Mesendoderm (in vitro differentiated cells): Measurements from ENCODE around the gene CPNE5.

Experiments
- DNase-seq: peaks from one replicate; pipeline ENCODE4 v3.0.0; 2013
- H2AK5ac ChIP-seq: 2 replicates; pipeline ENCODE4 v1.6.1; 2013; ENCODE audit warnings: low read length, inconsistent platforms
- H2BK120ac ChIP-seq: 2 replicates; pipeline ENCODE4 v1.6.1; 2013; ENCODE audit warnings: low read depth, mild to moderate bottlenecking, low read length, moderate library complexity, mixed read lengths
- H2BK15ac ChIP-seq: replicated peaks from 2 replicates; pipeline ENCODE4 v1.6.1; 2013; ENCODE audit warnings: low read depth, mild to moderate bottlenecking, moderate library complexity
- H2BK5ac ChIP-seq: 2 replicates; pipeline ENCODE4 v1.6.1; 2013; ENCODE audit warnings: low read length, inconsistent platforms
- H3K18ac ChIP-seq: 2 replicates; pipeline ENCODE4 v1.6.1; 2013; ENCODE audit warnings: mild to moderate bottlenecking, low read length, mixed read lengths
- H3K23ac ChIP-seq: one replicate; pipeline ENCODE4 v1.6.1; 2013; ENCODE audit warnings: low read length
- H3K27ac ChIP-seq: 2 replicates; pipeline ENCODE4 v1.5.1; 2013; ENCODE audit warnings: low read depth, mild to moderate bottlenecking, inconsistent platforms, low read length, moderate library complexity
- H3K27me3 ChIP-seq: 2 replicates; pipeline ENCODE4 v1.6.1; 2013; ENCODE audit warnings: low read length, control low read depth, mild to moderate bottlenecking, inconsistent platforms; ENCODE audit not compliant: insufficient read depth, poor library complexity
- H3K36me3 ChIP-seq: 2 replicates; pipeline ENCODE4 v1.6.1; 2013; ENCODE audit warnings: low read length, inconsistent platforms; ENCODE audit not compliant: control insufficient read depth, insufficient read depth
- H3K4ac ChIP-seq: one replicate; pipeline ENCODE4 v1.6.1; 2013; ENCODE audit warnings: low read depth, mild to moderate bottlenecking, low read length, moderate library complexity
- H3K4me1 ChIP-seq: 2 replicates; pipeline ENCODE4 v1.6.1; 2013; ENCODE audit warnings: low read depth, low read length, inconsistent platforms; ENCODE audit not compliant: control insufficient read depth
- H3K4me2 ChIP-seq: 2 replicates; pipeline ENCODE4 v1.6.1; 2013; ENCODE audit warnings: low read length
- H3K4me3 ChIP-seq: 2 replicates; pipeline ENCODE4 v1.5.1; 2013; ENCODE audit warnings: mild to moderate bottlenecking, low read length
- H3K56ac ChIP-seq: one replicate; pipeline ENCODE4 v1.6.1; 2013; ENCODE audit warnings: low read length
- H3K79me1 ChIP-seq: 2 replicates; pipeline ENCODE4 v1.6.1; 2013; ENCODE audit warnings: low read length, inconsistent platforms
- H3K79me2 ChIP-seq: 2 replicates; pipeline ENCODE4 v1.6.1; 2013; ENCODE audit warnings: mild to moderate bottlenecking, low read length; ENCODE audit not compliant: control insufficient read depth, insufficient read depth
- H3K9ac ChIP-seq: 2 replicates; pipeline ENCODE4 v1.6.1; 2013; ENCODE audit warnings: low read length, inconsistent platforms
- H4K5ac ChIP-seq: one replicate; pipeline ENCODE4 v1.6.1; 2013; ENCODE audit warnings: low read length
- H4K8ac ChIP-seq: one replicate; pipeline ENCODE4 v1.6.1; 2013; ENCODE audit warnings: low read depth, mild to moderate bottlenecking, control low read depth, low read length, moderate library complexity
- WGBS: extraction: QIAGEN DNeasy Blood & Tissue Kit; methylation state at CpG from one replicate; pipeline ENCODE4 v1.1.7; 2013; ENCODE audit warnings: low lambda C conversion rate, missing lambda C conversion rate; ENCODE audit not compliant: insufficient coverage; ENCODE audit errors: extremely low coverage; 5-methylcytosine and 5-hydroxymethylcytosine counted together

Gene CPNE5

DNA sequence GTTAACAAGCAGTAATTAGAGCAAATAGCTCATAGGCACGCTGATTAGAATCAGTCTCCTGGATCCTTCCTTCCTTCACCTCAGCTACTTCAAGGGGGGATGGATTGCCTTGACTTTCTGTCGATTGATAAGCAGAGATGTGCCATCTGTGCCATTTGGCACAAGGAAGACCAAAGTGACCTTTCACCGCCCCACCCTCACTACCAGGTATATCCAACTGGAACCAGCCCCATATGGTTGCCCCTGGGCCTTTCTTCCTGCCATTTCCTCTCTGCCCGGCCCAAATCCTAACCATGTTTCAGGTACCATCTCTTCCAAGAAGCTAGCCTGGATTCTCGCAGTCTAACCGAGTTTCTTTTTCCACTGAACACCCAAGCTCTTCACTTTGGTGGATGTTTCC is 8.7 kb upstream of the CPNE5 start:
- no peak overlapping the region for H2BK120ac ChIP-seq
- H3K9ac ChIP-seq, result no peak overlapping the region
- H3K4me3 ChIP-seq, result no peak overlapping the region
- H3K4ac ChIP-seq, result no peak overlapping the region
- H3K4me2 ChIP-seq, result no peak overlapping the region
- no peaks in the 10 kb centered on the region for H3K79me1 ChIP-seq
- WGBS, result no CpG with 5 or more reads among the region's 6 CpGs
- no peak for DNase-seq
- H3K27ac ChIP-seq, result no peak overlapping the region
- peaks cover 6% of the 10 kb centered on the region for H3K4me1 ChIP-seq
- no peaks in the 10 kb centered on the region for H3K79me2 ChIP-seq
- no peak overlapping the region for H3K56ac ChIP-seq
- H4K5ac ChIP-seq, result no peak overlapping the region
- no peak overlapping the region for H2BK15ac ChIP-seq
- no peak overlapping the region for H3K18ac ChIP-seq
- H2AK5ac ChIP-seq, result no peak overlapping the region
- no peak overlapping the region for H4K8ac ChIP-seq
- H3K27me3 ChIP-seq, result no peaks in the 10 kb centered on the region
- H3K36me3 ChIP-seq, result no peaks in the 10 kb centered on the region
- H3K23ac ChIP-seq, result no peak overlapping the region
- H2BK5ac ChIP-seq, result no peak overlapping the region

DNA sequence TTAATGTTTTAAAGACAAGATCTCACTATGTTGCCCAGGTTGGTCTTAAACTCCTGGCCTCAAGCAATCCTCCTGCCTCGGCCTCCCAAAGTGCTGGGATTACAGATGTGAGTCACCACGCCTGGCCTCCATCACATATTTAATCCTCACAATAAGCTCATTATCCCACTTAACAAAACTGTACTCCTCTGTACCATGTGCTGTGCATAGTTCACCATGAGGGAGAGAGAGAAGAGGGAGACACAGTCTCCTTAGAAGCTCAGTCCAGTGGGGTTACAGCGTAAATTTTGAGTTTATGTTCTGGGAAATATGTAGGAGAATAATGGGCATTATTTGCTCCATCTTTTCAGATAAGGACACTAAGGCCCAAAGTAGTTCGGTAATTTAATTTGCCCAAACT is 7.9 kb upstream of the CPNE5 start:
- no peak overlapping the region for H4K5ac ChIP-seq
- H2BK5ac ChIP-seq, result no peak overlapping the region
- H3K56ac ChIP-seq, result no peak overlapping the region
- WGBS, result no CpG with 5 or more reads among the region's 4 CpGs
- peaks cover 6% of the 10 kb centered on the region for H3K4me1 ChIP-seq
- no peak overlapping the region for H3K4ac ChIP-seq
- H4K8ac ChIP-seq, result no peak overlapping the region
- no peak overlapping the region for H3K4me3 ChIP-seq
- no peaks in the 10 kb centered on the region for H3K36me3 ChIP-seq
- no peak overlapping the region for H3K4me2 ChIP-seq
- H2BK120ac ChIP-seq, result no peak overlapping the region
- no peak overlapping the region for H2BK15ac ChIP-seq
- H3K27ac ChIP-seq, result no peak overlapping the region
- no peak overlapping the region for H2AK5ac ChIP-seq
- no peak overlapping the region for H3K18ac ChIP-seq
- H3K79me2 ChIP-seq, result no peaks in the 10 kb centered on the region
- no peak overlapping the region for H3K23ac ChIP-seq
- no peak overlapping the region for H3K9ac ChIP-seq
- H3K27me3 ChIP-seq, result no peaks in the 10 kb centered on the region
- no peak for DNase-seq
- H3K79me1 ChIP-seq, result no peaks in the 10 kb centered on the region

DNA sequence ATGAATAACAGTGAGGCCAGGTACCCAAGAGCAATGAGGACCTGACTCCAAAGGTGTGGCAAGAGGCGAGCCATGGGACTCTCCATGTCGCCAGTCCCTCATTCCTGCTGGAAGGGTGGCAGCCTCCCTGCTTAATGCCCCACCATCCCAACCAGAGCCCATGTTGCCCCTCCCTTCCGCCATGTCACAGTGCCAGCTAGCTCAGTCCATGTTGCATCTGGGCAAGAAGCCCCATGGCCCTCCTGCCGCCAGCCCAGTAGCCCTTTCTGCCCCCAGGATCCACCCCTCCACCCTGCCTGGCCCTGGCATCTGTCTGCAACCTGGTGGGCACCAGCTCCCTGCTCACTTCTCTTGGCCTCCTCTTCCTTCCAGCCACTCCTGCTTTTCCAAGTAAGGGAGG is 6.0 kb upstream of the CPNE5 start:
- no peak overlapping the region for H3K9ac ChIP-seq
- H4K8ac ChIP-seq, result no peak overlapping the region
- no peak overlapping the region for H2BK15ac ChIP-seq
- no peak overlapping the region for H2AK5ac ChIP-seq
- H3K4me1 ChIP-seq, result peaks cover 6% of the 10 kb centered on the region
- H3K23ac ChIP-seq, result no peak overlapping the region
- H3K4me3 ChIP-seq, result no peak overlapping the region
- no peak for DNase-seq
- H2BK5ac ChIP-seq, result no peak overlapping the region
- no peaks in the 10 kb centered on the region for H3K36me3 ChIP-seq
- no peaks in the 10 kb centered on the region for H3K79me1 ChIP-seq
- no peaks in the 10 kb centered on the region for H3K79me2 ChIP-seq
- no peak overlapping the region for H3K4ac ChIP-seq
- peaks cover 3% of the 10 kb centered on the region for H3K27me3 ChIP-seq
- H3K56ac ChIP-seq, result no peak overlapping the region
- no peak overlapping the region for H3K27ac ChIP-seq
- H2BK120ac ChIP-seq, result no peak overlapping the region
- no peak overlapping the region for H4K5ac ChIP-seq
- no peak overlapping the region for H3K18ac ChIP-seq
- WGBS, result no CpG with 5 or more reads among the region's 4 CpGs
- H3K4me2 ChIP-seq, result no peak overlapping the region

- H3K56ac ChIP-seq, result no peak overlapping the region
Measured at GRCh38 chr6:36844232-36845170, 5.3 kb upstream of the CPNE5 start.

GRCh38 chr6:36843170-36843569 is 3.9 kb upstream of the CPNE5 start:
- Histone ChIP-seq H3K56ac (no peak overlapping the region), H2BK5ac (no peak overlapping the region), H2AK5ac (no peak overlapping the region), H3K9ac (no peak overlapping the region), H3K36me3 (no peaks in the 10 kb centered on the region), H3K23ac (no peak overlapping the region), H3K4ac (no peak overlapping the region), H2BK15ac (no peak overlapping the region), H4K8ac (no peak overlapping the region), H3K79me1 (no peaks in the 10 kb centered on the region), H2BK120ac (no peak overlapping the region), H3K4me3 (no peak overlapping the region), H3K4me2 (no peak overlapping the region), H3K27ac (no peak overlapping the region), H3K4me1 (no peaks in the 10 kb centered on the region), H4K5ac (no peak overlapping the region), H3K18ac (no peak overlapping the region), H3K79me2 (no peaks in the 10 kb centered on the region), H3K27me3 (peaks cover 16% of the 10 kb centered on the region)
- WGBS, result no CpG with 5 or more reads among the region's 4 CpGs
- DNase-seq, result no peak

More at GRCh38 chr6:36844232-36845170, 5.3 kb upstream of the CPNE5 start:
- no peak overlapping the region for H4K8ac ChIP-seq
- H3K4ac ChIP-seq, result no peak overlapping the region
- H3K4me1 ChIP-seq, result peaks cover 6% of the 10 kb centered on the region
- H3K27ac ChIP-seq, result no peak overlapping the region
- no peaks in the 10 kb centered on the region for H3K36me3 ChIP-seq
- H3K79me1 ChIP-seq, result no peaks in the 10 kb centered on the region
- no peak overlapping the region for H3K9ac ChIP-seq
- H3K18ac ChIP-seq, result no peak overlapping the region
- no peak overlapping the region for H3K4me3 ChIP-seq
- H3K23ac ChIP-seq, result no peak overlapping the region
- H3K4me2 ChIP-seq, result no peak overlapping the region
- H2BK5ac ChIP-seq, result no peak overlapping the region
- H3K79me2 ChIP-seq, result no peaks in the 10 kb centered on the region
- no peak overlapping the region for H2AK5ac ChIP-seq
- WGBS, result no CpG with 5 or more reads among the region's 19 CpGs
- peaks cover 6% of the 10 kb centered on the region for H3K27me3 ChIP-seq
- H2BK15ac ChIP-seq, result no peak overlapping the region
- no peak for DNase-seq
- H2BK120ac ChIP-seq, result no peak overlapping the region
- H4K5ac ChIP-seq, result no peak overlapping the region
